ENCODE results near the gene CCDC33. TPM values are rescaled to one million over a fixed set of nuclear protein-coding genes. Genes with fewer than 3 reads are reported as not detected.

Gene CCDC33
- total RNA-seq, 1 experiment from 2014 or later: 10.6 TPM

DNA sequence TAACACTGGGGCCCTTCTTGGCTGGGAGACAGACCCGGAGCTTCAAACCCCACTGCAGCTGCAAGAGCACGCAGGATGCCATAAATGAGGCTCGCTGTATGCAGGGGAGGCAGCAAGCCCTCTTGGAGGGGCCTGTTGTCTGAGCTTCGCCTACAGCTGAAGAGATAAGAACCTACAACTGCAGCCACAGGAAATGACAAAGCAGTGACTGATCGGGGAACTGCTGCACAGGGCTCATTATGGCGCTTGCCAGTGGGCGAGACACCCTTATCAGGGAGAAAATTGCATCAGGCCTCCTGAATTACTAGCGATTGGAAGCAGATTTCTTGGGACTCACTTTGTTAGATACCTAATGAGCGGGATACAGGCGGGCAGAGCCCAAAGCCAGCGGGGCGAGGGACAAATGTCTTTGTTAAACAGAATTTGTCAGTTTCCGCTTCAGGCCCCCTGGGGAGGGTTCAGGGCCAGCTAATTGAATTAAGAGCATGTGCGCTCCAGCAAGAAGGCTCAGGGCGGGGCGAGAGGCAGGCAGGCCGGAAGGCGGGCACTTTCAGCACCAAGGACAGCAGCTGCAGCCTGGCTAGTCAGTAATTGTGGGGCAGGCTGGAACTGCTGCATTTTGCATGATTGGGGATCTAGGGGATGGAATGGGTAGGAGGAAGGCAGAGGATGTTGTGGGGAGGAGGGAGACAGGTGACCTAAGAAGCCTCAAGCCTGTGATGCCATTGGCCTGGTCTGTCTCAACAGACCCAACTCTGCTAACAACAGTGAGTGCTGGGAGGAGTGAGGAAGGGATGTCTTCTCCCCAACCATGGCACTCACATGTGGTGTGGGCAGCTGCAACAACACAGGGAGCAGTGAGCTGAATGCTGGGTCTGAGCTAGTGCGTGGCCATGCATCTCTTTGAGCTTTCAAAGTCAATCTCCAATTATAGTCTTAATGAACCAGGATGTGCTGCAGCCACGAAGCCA is 55.3 kb downstream of the CCDC33 start (continued):
- TF ChIP-seq, protein P1, sequence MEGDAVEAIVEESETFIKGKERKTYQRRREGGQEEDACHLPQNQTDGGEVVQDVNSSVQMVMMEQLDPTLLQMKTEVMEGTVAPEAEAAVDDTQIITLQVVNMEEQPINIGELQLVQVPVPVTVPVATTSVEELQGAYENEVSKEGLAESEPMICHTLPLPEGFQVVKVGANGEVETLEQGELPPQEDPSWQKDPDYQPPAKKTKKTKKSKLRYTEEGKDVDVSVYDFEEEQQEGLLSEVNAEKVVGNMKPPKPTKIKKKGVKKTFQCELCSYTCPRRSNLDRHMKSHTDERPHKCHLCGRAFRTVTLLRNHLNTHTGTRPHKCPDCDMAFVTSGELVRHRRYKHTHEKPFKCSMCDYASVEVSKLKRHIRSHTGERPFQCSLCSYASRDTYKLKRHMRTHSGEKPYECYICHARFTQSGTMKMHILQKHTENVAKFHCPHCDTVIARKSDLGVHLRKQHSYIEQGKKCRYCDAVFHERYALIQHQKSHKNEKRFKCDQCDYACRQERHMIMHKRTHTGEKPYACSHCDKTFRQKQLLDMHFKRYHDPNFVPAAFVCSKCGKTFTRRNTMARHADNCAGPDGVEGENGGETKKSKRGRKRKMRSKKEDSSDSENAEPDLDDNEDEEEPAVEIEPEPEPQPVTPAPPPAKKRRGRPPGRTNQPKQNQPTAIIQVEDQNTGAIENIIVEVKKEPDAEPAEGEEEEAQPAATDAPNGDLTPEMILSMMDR (IDR thresholded peaks at IDR 0.05): no peak
- TF ChIP-seq, protein P2, sequence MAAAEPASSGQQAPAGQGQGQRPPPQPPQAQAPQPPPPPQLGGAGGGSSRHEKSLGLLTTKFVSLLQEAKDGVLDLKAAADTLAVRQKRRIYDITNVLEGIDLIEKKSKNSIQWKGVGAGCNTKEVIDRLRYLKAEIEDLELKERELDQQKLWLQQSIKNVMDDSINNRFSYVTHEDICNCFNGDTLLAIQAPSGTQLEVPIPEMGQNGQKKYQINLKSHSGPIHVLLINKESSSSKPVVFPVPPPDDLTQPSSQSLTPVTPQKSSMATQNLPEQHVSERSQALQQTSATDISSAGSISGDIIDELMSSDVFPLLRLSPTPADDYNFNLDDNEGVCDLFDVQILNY (CRISPR knock-in tag; IDR thresholded peaks at IDR 0.05): peak; percentile 94
- TF ChIP-seq EMX1 (CRISPR knock-in tag; IDR thresholded peaks at IDR 0.05) (no peak), NFATC4 (CRISPR knock-in tag; IDR thresholded peaks at IDR 0.05) (no peak), MYBL2 (CRISPR knock-in tag; IDR thresholded peaks at IDR 0.05) (peak; percentile 95), HMGA2 (CRISPR knock-in tag; IDR thresholded peaks at IDR 0.05) (no peak), TP53 (CRISPR knock-in tag; IDR thresholded peaks at IDR 0.05) (peak; percentile 98), ZNF121 (CRISPR knock-in tag; IDR thresholded peaks at IDR 0.05) (0 out of 2 replicates have a peak, but pooled peaks have one; percentile 49), TCF7 (CRISPR knock-in tag; IDR thresholded peaks at IDR 0.05; ENCODE audit: low read depth) (peak; percentile 92), PRRX2 (CRISPR knock-in tag; IDR thresholded peaks at IDR 0.05) (no peak), RELA (CRISPR knock-in tag; IDR thresholded peaks at IDR 0.05; ENCODE audit: borderline replicate concordance) (peak; percentile 92), CREM (CRISPR knock-in tag; IDR thresholded peaks at IDR 0.05) (peak; percentile 86; the same call in 1 of the 2 replicates), ZNF423 (CRISPR knock-in tag; IDR thresholded peaks at IDR 0.05) (no peak), ZBTB21 (CRISPR knock-in tag; IDR thresholded peaks at IDR 0.05; ENCODE audit: borderline replicate concordance) (peak; percentile 97; the same call in 1 of the 2 replicates), NR1H2 (CRISPR knock-in tag; IDR thresholded peaks at IDR 0.05) (no peak)
- TF ChIP-seq, protein P3, sequence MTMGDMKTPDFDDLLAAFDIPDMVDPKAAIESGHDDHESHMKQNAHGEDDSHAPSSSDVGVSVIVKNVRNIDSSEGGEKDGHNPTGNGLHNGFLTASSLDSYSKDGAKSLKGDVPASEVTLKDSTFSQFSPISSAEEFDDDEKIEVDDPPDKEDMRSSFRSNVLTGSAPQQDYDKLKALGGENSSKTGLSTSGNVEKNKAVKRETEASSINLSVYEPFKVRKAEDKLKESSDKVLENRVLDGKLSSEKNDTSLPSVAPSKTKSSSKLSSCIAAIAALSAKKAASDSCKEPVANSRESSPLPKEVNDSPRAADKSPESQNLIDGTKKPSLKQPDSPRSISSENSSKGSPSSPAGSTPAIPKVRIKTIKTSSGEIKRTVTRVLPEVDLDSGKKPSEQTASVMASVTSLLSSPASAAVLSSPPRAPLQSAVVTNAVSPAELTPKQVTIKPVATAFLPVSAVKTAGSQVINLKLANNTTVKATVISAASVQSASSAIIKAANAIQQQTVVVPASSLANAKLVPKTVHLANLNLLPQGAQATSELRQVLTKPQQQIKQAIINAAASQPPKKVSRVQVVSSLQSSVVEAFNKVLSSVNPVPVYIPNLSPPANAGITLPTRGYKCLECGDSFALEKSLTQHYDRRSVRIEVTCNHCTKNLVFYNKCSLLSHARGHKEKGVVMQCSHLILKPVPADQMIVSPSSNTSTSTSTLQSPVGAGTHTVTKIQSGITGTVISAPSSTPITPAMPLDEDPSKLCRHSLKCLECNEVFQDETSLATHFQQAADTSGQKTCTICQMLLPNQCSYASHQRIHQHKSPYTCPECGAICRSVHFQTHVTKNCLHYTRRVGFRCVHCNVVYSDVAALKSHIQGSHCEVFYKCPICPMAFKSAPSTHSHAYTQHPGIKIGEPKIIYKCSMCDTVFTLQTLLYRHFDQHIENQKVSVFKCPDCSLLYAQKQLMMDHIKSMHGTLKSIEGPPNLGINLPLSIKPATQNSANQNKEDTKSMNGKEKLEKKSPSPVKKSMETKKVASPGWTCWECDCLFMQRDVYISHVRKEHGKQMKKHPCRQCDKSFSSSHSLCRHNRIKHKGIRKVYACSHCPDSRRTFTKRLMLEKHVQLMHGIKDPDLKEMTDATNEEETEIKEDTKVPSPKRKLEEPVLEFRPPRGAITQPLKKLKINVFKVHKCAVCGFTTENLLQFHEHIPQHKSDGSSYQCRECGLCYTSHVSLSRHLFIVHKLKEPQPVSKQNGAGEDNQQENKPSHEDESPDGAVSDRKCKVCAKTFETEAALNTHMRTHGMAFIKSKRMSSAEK (CRISPR knock-in tag; IDR thresholded peaks at IDR 0.05; ENCODE audit: borderline replicate concordance): no peak
- TF ChIP-seq, protein P4, sequence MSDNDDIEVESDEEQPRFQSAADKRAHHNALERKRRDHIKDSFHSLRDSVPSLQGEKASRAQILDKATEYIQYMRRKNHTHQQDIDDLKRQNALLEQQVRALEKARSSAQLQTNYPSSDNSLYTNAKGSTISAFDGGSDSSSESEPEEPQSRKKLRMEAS (CRISPR knock-in tag; IDR thresholded peaks at IDR 0.05): peak; percentile 97
- TF ChIP-seq, protein P5, sequence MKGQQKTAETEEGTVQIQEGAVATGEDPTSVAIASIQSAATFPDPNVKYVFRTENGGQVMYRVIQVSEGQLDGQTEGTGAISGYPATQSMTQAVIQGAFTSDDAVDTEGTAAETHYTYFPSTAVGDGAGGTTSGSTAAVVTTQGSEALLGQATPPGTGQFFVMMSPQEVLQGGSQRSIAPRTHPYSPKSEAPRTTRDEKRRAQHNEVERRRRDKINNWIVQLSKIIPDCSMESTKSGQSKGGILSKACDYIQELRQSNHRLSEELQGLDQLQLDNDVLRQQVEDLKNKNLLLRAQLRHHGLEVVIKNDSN (CRISPR knock-in tag; IDR thresholded peaks at IDR 0.05): peak; percentile 74; the same call in 1 of the 2 replicates
- TF ChIP-seq, protein P6, sequence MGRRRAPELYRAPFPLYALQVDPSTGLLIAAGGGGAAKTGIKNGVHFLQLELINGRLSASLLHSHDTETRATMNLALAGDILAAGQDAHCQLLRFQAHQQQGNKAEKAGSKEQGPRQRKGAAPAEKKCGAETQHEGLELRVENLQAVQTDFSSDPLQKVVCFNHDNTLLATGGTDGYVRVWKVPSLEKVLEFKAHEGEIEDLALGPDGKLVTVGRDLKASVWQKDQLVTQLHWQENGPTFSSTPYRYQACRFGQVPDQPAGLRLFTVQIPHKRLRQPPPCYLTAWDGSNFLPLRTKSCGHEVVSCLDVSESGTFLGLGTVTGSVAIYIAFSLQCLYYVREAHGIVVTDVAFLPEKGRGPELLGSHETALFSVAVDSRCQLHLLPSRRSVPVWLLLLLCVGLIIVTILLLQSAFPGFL (CRISPR knock-in tag; IDR thresholded peaks at IDR 0.05; ENCODE audit: borderline replicate concordance): 0 out of 2 replicates have a peak, but pooled peaks have one; percentile 91
- TF ChIP-seq, protein P7, sequence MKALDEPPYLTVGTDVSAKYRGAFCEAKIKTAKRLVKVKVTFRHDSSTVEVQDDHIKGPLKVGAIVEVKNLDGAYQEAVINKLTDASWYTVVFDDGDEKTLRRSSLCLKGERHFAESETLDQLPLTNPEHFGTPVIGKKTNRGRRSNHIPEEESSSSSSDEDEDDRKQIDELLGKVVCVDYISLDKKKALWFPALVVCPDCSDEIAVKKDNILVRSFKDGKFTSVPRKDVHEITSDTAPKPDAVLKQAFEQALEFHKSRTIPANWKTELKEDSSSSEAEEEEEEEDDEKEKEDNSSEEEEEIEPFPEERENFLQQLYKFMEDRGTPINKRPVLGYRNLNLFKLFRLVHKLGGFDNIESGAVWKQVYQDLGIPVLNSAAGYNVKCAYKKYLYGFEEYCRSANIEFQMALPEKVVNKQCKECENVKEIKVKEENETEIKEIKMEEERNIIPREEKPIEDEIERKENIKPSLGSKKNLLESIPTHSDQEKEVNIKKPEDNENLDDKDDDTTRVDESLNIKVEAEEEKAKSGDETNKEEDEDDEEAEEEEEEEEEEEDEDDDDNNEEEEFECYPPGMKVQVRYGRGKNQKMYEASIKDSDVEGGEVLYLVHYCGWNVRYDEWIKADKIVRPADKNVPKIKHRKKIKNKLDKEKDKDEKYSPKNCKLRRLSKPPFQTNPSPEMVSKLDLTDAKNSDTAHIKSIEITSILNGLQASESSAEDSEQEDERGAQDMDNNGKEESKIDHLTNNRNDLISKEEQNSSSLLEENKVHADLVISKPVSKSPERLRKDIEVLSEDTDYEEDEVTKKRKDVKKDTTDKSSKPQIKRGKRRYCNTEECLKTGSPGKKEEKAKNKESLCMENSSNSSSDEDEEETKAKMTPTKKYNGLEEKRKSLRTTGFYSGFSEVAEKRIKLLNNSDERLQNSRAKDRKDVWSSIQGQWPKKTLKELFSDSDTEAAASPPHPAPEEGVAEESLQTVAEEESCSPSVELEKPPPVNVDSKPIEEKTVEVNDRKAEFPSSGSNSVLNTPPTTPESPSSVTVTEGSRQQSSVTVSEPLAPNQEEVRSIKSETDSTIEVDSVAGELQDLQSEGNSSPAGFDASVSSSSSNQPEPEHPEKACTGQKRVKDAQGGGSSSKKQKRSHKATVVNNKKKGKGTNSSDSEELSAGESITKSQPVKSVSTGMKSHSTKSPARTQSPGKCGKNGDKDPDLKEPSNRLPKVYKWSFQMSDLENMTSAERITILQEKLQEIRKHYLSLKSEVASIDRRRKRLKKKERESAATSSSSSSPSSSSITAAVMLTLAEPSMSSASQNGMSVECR (CRISPR knock-in tag; IDR thresholded peaks at IDR 0.05; ENCODE audit: borderline replicate concordance): peak; percentile 98
- TF ChIP-seq, protein P8, sequence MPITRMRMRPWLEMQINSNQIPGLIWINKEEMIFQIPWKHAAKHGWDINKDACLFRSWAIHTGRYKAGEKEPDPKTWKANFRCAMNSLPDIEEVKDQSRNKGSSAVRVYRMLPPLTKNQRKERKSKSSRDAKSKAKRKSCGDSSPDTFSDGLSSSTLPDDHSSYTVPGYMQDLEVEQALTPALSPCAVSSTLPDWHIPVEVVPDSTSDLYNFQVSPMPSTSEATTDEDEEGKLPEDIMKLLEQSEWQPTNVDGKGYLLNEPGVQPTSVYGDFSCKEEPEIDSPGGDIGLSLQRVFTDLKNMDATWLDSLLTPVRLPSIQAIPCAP (CRISPR knock-in tag; IDR thresholded peaks at IDR 0.05): peak; percentile 84
- TF ChIP-seq, protein P9, sequence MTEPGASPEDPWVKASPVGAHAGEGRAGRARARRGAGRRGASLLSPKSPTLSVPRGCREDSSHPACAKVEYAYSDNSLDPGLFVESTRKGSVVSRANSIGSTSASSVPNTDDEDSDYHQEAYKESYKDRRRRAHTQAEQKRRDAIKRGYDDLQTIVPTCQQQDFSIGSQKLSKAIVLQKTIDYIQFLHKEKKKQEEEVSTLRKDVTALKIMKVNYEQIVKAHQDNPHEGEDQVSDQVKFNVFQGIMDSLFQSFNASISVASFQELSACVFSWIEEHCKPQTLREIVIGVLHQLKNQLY (CRISPR knock-in tag; IDR thresholded peaks at IDR 0.05): peak; percentile 59; the same call in 1 of the 2 replicates

Measured in WTC11 (cell line).